ENCODE data around the gene MAGI2.

MAGI2 gene

GRCh38 chr7:78873117-78873516, 580.4 kb downstream of the MAGI2 start:
- DNase-seq: no peak

GRCh38 chr7:78864339-78864738, 589.1 kb downstream of the MAGI2 start:
- no peak for DNase-seq

- no peak for DNase-seq
These were observed 590.2 kb downstream of the MAGI2 start for GRCh38 chr7:78863281-78863680.

GRCh38 chr7:78862411-78862900, 591.0 kb downstream of the MAGI2 start:
- no peak for DNase-seq

GRCh38 chr7:78852951-78853350, 600.5 kb downstream of the MAGI2 start:
- DNase-seq: no peak

- no peak for DNase-seq
These were observed 603.2 kb downstream of the MAGI2 start for GRCh38 chr7:78850093-78850740.

GRCh38 chr7:78845155-78845554, 608.3 kb downstream of the MAGI2 start:
- DNase-seq: no peak

GRCh38 chr7:78842068-78842467, 611.4 kb downstream of the MAGI2 start:
- DNase-seq: no peak

- no peak for DNase-seq
These were observed 617.6 kb downstream of the MAGI2 start for GRCh38 chr7:78835897-78836296.

- DNase-seq: no peak
These were observed 625.1 kb downstream of the MAGI2 start for GRCh38 chr7:78828317-78828716.

- DNase-seq: no peak
These were observed 649.9 kb downstream of the MAGI2 start for GRCh38 chr7:78803501-78804127.

- no peak for DNase-seq
These were observed 659.4 kb downstream of the MAGI2 start for GRCh38 chr7:78794101-78794500.

- no peak for DNase-seq
These were observed 660.8 kb downstream of the MAGI2 start for GRCh38 chr7:78792624-78793023.

GRCh38 chr7:78792006-78792405, 661.5 kb downstream of the MAGI2 start:
- no peak for DNase-seq

- no peak for DNase-seq
These were observed 665.0 kb downstream of the MAGI2 start for GRCh38 chr7:78788464-78788863.

- no peak for DNase-seq
These were observed 665.6 kb downstream of the MAGI2 start for GRCh38 chr7:78787854-78788253.

- no peak for DNase-seq
These were observed 667.4 kb downstream of the MAGI2 start for GRCh38 chr7:78786055-78786454.

- no peak for DNase-seq
These were observed 670.1 kb downstream of the MAGI2 start for GRCh38 chr7:78783179-78783962.

GRCh38 chr7:78780560-78780959, 672.9 kb downstream of the MAGI2 start:
- no peak for DNase-seq

GRCh38 chr7:78779788-78780187, 673.7 kb downstream of the MAGI2 start:
- no peak for DNase-seq

GRCh38 chr7:78777829-78778228, 675.6 kb downstream of the MAGI2 start:
- no peak for DNase-seq

- no peak for DNase-seq
These were observed 682.8 kb downstream of the MAGI2 start for GRCh38 chr7:78770422-78771410.
